B cell (primary cell): ENCODE results near the gene ORMDL3. TPM values are rescaled to one million over a fixed set of nuclear protein-coding genes. Genes with fewer than 3 reads are reported as not detected.

Experiments used
- ATAC-seq: fragments of 200-7000 bp; cut with Tn5 transposase; one replicate; pipeline ENCODE4 v1.10.0; 2021; ENCODE audit warnings: low read depth, mild to moderate bottlenecking, moderate number of reproducible peaks, moderate library complexity
- CTCF ChIA-PET: fragments of 350-600 bp; sonication (Branson Sonifier 250); formaldehyde crosslinking; loops from one replicate; lab custom pipeline; 2021; ENCODE audit warnings: antibody characterized with exemption, inconsistent platforms; lab: Charles Lee
- POLR2A ChIA-PET: fragments of 350-600 bp; sonication (Branson Sonifier 250); formaldehyde crosslinking; loops from one replicate; lab custom pipeline; 2021; ENCODE audit warnings: antibody characterized with exemption; lab: Charles Lee
- DNase-seq: peaks from one replicate; pipeline ENCODE4 v3.0.0; 2013
- H2AFZ ChIP-seq: 2 replicates; pipeline ENCODE4 v1.6.1; 2012; ENCODE audit warnings: mild to moderate bottlenecking, low read depth, low read length; ENCODE audit not compliant: insufficient read depth, poor library complexity, severe bottlenecking
- H3K27ac ChIP-seq, 2 donors: 1 replicate in 1 of 2; 2 replicates in 1 of 2; pipeline ENCODE4 v1.5.1; 2012 to 2013; ENCODE audit warnings: low read length in 2 of 2, mild to moderate bottlenecking in 2 of 2, moderate library complexity in 1 of 2
- H3K27me3 ChIP-seq, 4 experiments: fragments of 200-600 bp in 1 of 4; sonication (generic) in 1 of 4; replicated peaks in 1 of 4; 1 replicate in 2 of 4; 2 replicates in 2 of 4; pipeline versions ENCODE4 v1.6.1 to v1.7.0; 2013 to 2016; ENCODE audit warnings: low read length in 3 of 4, mild to moderate bottlenecking in 2 of 4, mixed read lengths in 1 of 4, moderate library complexity in 1 of 4; ENCODE audit not compliant: insufficient read depth in 4 of 4, control insufficient read depth in 3 of 4; ENCODE audit errors: control extremely low read depth in 1 of 4
- H3K36me3 ChIP-seq, 2 experiments: replicated peaks in 1 of 2; 1 replicate in 1 of 2; 2 replicates in 1 of 2; pipeline versions ENCODE4 v1.6.1 to v1.7.1; 2013; ENCODE audit warnings: low read length in 1 of 2; ENCODE audit not compliant: insufficient read depth in 2 of 2, control insufficient read depth in 1 of 2; ENCODE audit errors: control extremely low read depth in 1 of 2, extremely low read depth in 1 of 2
- H3K4me1 ChIP-seq, 2 donors: fragments of 200-600 bp in 1 of 2; sonication (generic) in 1 of 2; 1 replicate in 1 of 2; 2 replicates in 1 of 2; pipeline versions ENCODE4 v1.5.1 to v1.6.1; 2013 to 2017; ENCODE audit warnings: low read length in 2 of 2; ENCODE audit not compliant: control insufficient read depth in 2 of 2, insufficient read depth in 2 of 2
- H3K4me2 ChIP-seq: replicated peaks from 2 replicates; pipeline ENCODE3; 2012; ENCODE audit warnings: mild to moderate bottlenecking, low read depth, low read length; ENCODE audit not compliant: poor library complexity, severe bottlenecking
- H3K4me3 ChIP-seq, 5 experiments: fragments of 200-600 bp in 1 of 5; sonication (generic) in 1 of 5; 1 replicate in 3 of 5; 2 replicates in 2 of 5; pipeline versions ENCODE4 v1.5.1 to v1.7.0; 2011 to 2016; ENCODE audit warnings: low read length in 4 of 5, mild to moderate bottlenecking in 4 of 5, low read depth in 2 of 5, control low read depth in 1 of 5, moderate library complexity in 1 of 5; ENCODE audit not compliant: insufficient read depth in 1 of 5; ENCODE audit errors: control extremely low read depth in 1 of 5, extremely low read depth in 1 of 5
- H3K79me2 ChIP-seq: fragments of 200-600 bp; sonication (generic); one replicate; pipeline ENCODE4 v1.6.0; 2016; ENCODE audit warnings: low read length; ENCODE audit not compliant: control insufficient read depth, insufficient read depth
- H3K9ac ChIP-seq: fragments of 200-600 bp; sonication (generic); 2 replicates; pipeline ENCODE4 v1.6.1; 2017; ENCODE audit warnings: mild to moderate bottlenecking, low read length, moderate library complexity
- H3K9me3 ChIP-seq, 3 donors: one replicate each; pipeline versions ENCODE4 v1.6.1 to v1.7.1; 2013; ENCODE audit warnings: low read length in 2 of 3; ENCODE audit not compliant: control insufficient read depth in 2 of 3, insufficient read depth in 1 of 3; ENCODE audit errors: control extremely low read depth in 1 of 3
- H4K20me1 ChIP-seq: 2 replicates; pipeline ENCODE4 v1.6.0; 2012; ENCODE audit warnings: mild to moderate bottlenecking, low read length; ENCODE audit not compliant: insufficient read depth, control insufficient read depth, poor library complexity, severe bottlenecking
- H3K27ac Mint-ChIP-seq: one replicate; pipeline ENCODE4 v1.8.0; 2021; ENCODE audit warnings: mixed read lengths
- H3K27me3 Mint-ChIP-seq: one replicate; pipeline ENCODE4 v1.8.0; 2021; ENCODE audit warnings: mixed read lengths
- H3K4me1 Mint-ChIP-seq: one replicate; pipeline ENCODE4 v1.8.0; 2021; ENCODE audit warnings: mixed read lengths
- H3K4me3 Mint-ChIP-seq: one replicate; pipeline ENCODE4 v1.8.0; 2021; ENCODE audit warnings: mixed read lengths
- H3K9me3 Mint-ChIP-seq: one replicate; pipeline ENCODE4 v1.8.0; 2022; ENCODE audit warnings: mixed read lengths; ENCODE audit not compliant: insufficient read depth
- CTCF ChIP-seq: fragments of 200-600 bp; IDR thresholded peaks from one replicate; pipeline ENCODE4 v1.8.0; 2022; ENCODE audit warnings: antibody characterized with exemption, mild to moderate bottlenecking
- EZH2 ChIP-seq: IDR thresholded peaks from 2 replicates; pipeline ENCODE4 v1.6.1; 2012; ENCODE audit warnings: borderline replicate concordance, low read depth, mild to moderate bottlenecking, moderate library complexity, low read length; ENCODE audit not compliant: insufficient read depth, poor library complexity, severe bottlenecking
- WGBS: methylation state at CpG from one replicate; pipeline ENCODE4 v1.1.5; 2013; ENCODE audit warnings: missing lambda C conversion rate; ENCODE audit not compliant: insufficient coverage; 5-methylcytosine and 5-hydroxymethylcytosine counted together
- intact Hi-C: fragments of 100-400 bp; cut with micrococcal nuclease; formaldehyde crosslinking; loops from one replicate; pipeline ENCODE4 v1.10.0; 2022
- polyA plus RNA-seq: library from polyadenylated mRNA; depleted of rRNA; stranded (reverse); fragments of >200 nt; gene quantifications from 2 replicates; pipeline ENCODE4 v1.2.3, GENCODE V29; 2012
- total RNA-seq, 2 donors: library from RNA; stranded (reverse); fragments of 120-200 nt in 1 of 2; gene quantifications; 1 replicate in 1 of 2; 2 replicates in 1 of 2; pipeline versions ENCODE4 v1.2.3 to v1.2.4, GENCODE V29; 2013 to 2022

The ORMDL3 gene
- total and polyA plus RNA-seq, 2 donors (not counting 1 experiment from before 2014, with no cell fraction given): 51.8 to 90.6 TPM

- peaks cover 12 to 17% of the 10 kb centered on the region in 2 donors for H3K4me1 ChIP-seq
- no peaks in the 10 kb centered on the region for H3K9me3 ChIP-seq
- H3K9ac ChIP-seq: no peak overlapping the region
- Mint-ChIP-seq H3K4me1 (peaks cover 13% of the 10 kb centered on the region), H3K4me3 (no peak overlapping the region), H3K27me3 (no peaks in the 10 kb centered on the region), H3K9me3 (no peaks in the 10 kb centered on the region), H3K27ac (no peak overlapping the region)
- POLR2A ChIA-PET: no interaction called here
- TF ChIP-seq EZH2 (no peak), CTCF (no peak)
- no peak overlapping the region for H3K4me2 ChIP-seq
- CTCF ChIA-PET: interaction anchor here (1.5 to 2.3 kb wide), 3 partner anchors 12 to 42 kb away, joined by 3 to 5 read pairs (median 4); no protein-coding TSS in a partner anchor
- no peaks in the 10 kb centered on the region for H4K20me1 ChIP-seq
- H3K36me3 ChIP-seq: no peaks in the 10 kb centered on the region
- ATAC-seq (no peak), DNase-seq (no peak)
- H3K27ac ChIP-seq: no peak overlapping the region
- intact Hi-C loops: no loop called here
- no peak overlapping the region for H3K4me3 ChIP-seq
- no peaks in the 10 kb centered on the region for H3K27me3 ChIP-seq
- H3K79me2 ChIP-seq: no peaks in the 10 kb centered on the region
- WGBS: 97% methylated on average over 3 of the region's 3 CpGs
- no peak overlapping the region for H2AFZ ChIP-seq
Measured at GRCh38 chr17:39937447-39937846, 10.0 kb upstream of the ORMDL3 start.

GRCh38 chr17:39935909-39936308 is 8.5 kb upstream of the ORMDL3 start:
- H3K79me2 ChIP-seq: no peaks in the 10 kb centered on the region
- H3K4me1 Mint-ChIP-seq: peaks cover 13% of the 10 kb centered on the region
- no peaks in the 10 kb centered on the region for H4K20me1 ChIP-seq
- H3K27me3 ChIP-seq: no peaks in the 10 kb centered on the region
- no peak for DNase-seq
- H3K27ac Mint-ChIP-seq: no peak overlapping the region
- no peaks in the 10 kb centered on the region for H3K9me3 Mint-ChIP-seq
- H3K4me3 Mint-ChIP-seq: no peak overlapping the region
- intact Hi-C loops: no loop called here
- H3K9me3 ChIP-seq: no peaks in the 10 kb centered on the region
- no peak overlapping the region for H3K4me3 ChIP-seq
- POLR2A ChIA-PET: no interaction called here
- H3K36me3 ChIP-seq: no peaks in the 10 kb centered on the region
- no peak overlapping the region for H3K27ac ChIP-seq
- no peak for TF ChIP-seq CTCF
- TF ChIP-seq EZH2: no peak
- 82% methylated on average over 3 of the region's 3 CpGs for WGBS
- ATAC-seq: no peak
- H2AFZ ChIP-seq: no peak overlapping the region
- CTCF ChIA-PET: no interaction called here
- H3K9ac ChIP-seq: no peak overlapping the region
- H3K4me1 ChIP-seq: peaks cover 12 to 17% of the 10 kb centered on the region in 2 donors
- no peak overlapping the region for H3K4me2 ChIP-seq
- no peaks in the 10 kb centered on the region for H3K27me3 Mint-ChIP-seq
